Thoracic aorta (tissue), 2 donors: Measurements from ENCODE around the gene EPM2A. TPM values are rescaled to one million over a fixed set of nuclear protein-coding genes. Genes with fewer than 3 reads are reported as not detected.

ENCODE experiments used
- ATAC-seq: fragments of 150-250 bp; one replicate; pipeline ENCODE4 v1.8.0; 2017; ENCODE audit warnings: low read depth; ENCODE audit not compliant: insufficient number of reproducible peaks, low FRiP score
- DNase-seq: peaks from one replicate; pipeline ENCODE4 v3.0.0-alpha.2; 2020; ENCODE audit warnings: low spot score
- H3K27ac ChIP-seq, 2 donors: fragments of 200-600 bp; sonication (generic); 1 replicate in 1 of 2; 2 replicates in 1 of 2; pipeline ENCODE4 v1.5.1; 2016; ENCODE audit warnings: mild to moderate bottlenecking in 2 of 2, moderate library complexity in 2 of 2
- H3K27me3 ChIP-seq: fragments of 200-600 bp; sonication (generic); replicated peaks from 2 replicates; pipeline ENCODE4 v1.6.0; 2016; ENCODE audit warnings: mild to moderate bottlenecking; ENCODE audit not compliant: insufficient read depth
- H3K36me3 ChIP-seq: fragments of 200-600 bp; sonication (generic); one replicate; pipeline ENCODE4 v1.5.1; 2016
- H3K4me1 ChIP-seq, 2 donors: fragments of 200-600 bp; sonication (generic); 1 replicate in 1 of 2; 2 replicates in 1 of 2; pipeline versions ENCODE4 v1.5.1 to v1.6.0; 2016; ENCODE audit warnings: low read depth in 2 of 2, mild to moderate bottlenecking in 1 of 2; ENCODE audit not compliant: control insufficient read depth in 1 of 2
- H3K4me3 ChIP-seq: fragments of 200-600 bp; sonication (generic); 2 replicates; pipeline ENCODE4 v1.5.1; 2016; ENCODE audit warnings: mild to moderate bottlenecking
- H3K9me3 ChIP-seq: fragments of 200-600 bp; sonication (generic); 2 replicates; pipeline ENCODE4 v1.5.1; 2016
- CTCF ChIP-seq: fragments of 200-600 bp; sonication (generic); IDR thresholded peaks from one replicate; pipeline ENCODE4 v1.5.1; 2019; ENCODE audit warnings: antibody characterized with exemption
- total RNA-seq, 2 donors: library from RNA; depleted of rRNA; stranded (reverse); fragments of >200 nt; gene quantifications; one replicate each; pipeline versions ENCODE4 v1.1.0 to v1.2.3, GENCODE V29; 2016

The EPM2A gene
- total RNA-seq, 2 donors from 2014 or later, result 26.5 to 45.4 TPM

GRCh38 chr6:145631374-145631773 is 103.9 kb downstream of the EPM2A start:
- DNase-seq (no peak), ATAC-seq (no peak)
- no peaks in the 10 kb centered on the region for H3K9me3 ChIP-seq
- no peaks in the 10 kb centered on the region for H3K4me1 ChIP-seq
- peaks cover 29% of the 10 kb centered on the region for H3K36me3 ChIP-seq
- no peak overlapping the region for H3K4me3 ChIP-seq
- no peaks in the 10 kb centered on the region for H3K27me3 ChIP-seq
- no peak overlapping the region for H3K27ac ChIP-seq
- TF ChIP-seq CTCF, result no peak

- DNase-seq (no peak), ATAC-seq (no peak)
- no peak for TF ChIP-seq CTCF
- Histone ChIP-seq H3K27me3 (no peaks in the 10 kb centered on the region), H3K27ac (no peak overlapping the region), H3K4me1 (no peaks in the 10 kb centered on the region), H3K9me3 (no peaks in the 10 kb centered on the region), H3K4me3 (no peak overlapping the region), H3K36me3 (peaks cover 30% of the 10 kb centered on the region)
Measured at GRCh38 chr6:145630598-145630997, 104.7 kb downstream of the EPM2A start.

GRCh38 chr6:145629478-145629877 is 105.8 kb downstream of the EPM2A start:
- Histone ChIP-seq H3K27me3 (no peaks in the 10 kb centered on the region), H3K4me3 (no peak overlapping the region), H3K4me1 (no peaks in the 10 kb centered on the region), H3K36me3 (peaks cover 30% of the 10 kb centered on the region), H3K27ac (no peak overlapping the region), H3K9me3 (no peaks in the 10 kb centered on the region)
- ATAC-seq (no peak), DNase-seq (no peak)
- no peak for TF ChIP-seq CTCF

GRCh38 chr6:145627451-145627850 is 107.9 kb downstream of the EPM2A start:
- peaks cover 25% of the 10 kb centered on the region for H3K36me3 ChIP-seq

GRCh38 chr6:145626857-145627256 is 108.5 kb downstream of the EPM2A start:
- Histone ChIP-seq H3K27ac (no peak overlapping the region), H3K27me3 (no peaks in the 10 kb centered on the region), H3K36me3 (peaks cover 25% of the 10 kb centered on the region), H3K9me3 (no peaks in the 10 kb centered on the region), H3K4me3 (no peak overlapping the region), H3K4me1 (no peaks in the 10 kb centered on the region)
- no peak for TF ChIP-seq CTCF
- ATAC-seq (no peak), DNase-seq (no peak)

More at GRCh38 chr6:145627451-145627850, 107.9 kb downstream of the EPM2A start:
- no peak for DNase-seq
- Histone ChIP-seq H3K27me3 (no peaks in the 10 kb centered on the region), H3K4me3 (no peak overlapping the region), H3K4me1 (no peaks in the 10 kb centered on the region), H3K27ac (no peak overlapping the region), H3K9me3 (no peaks in the 10 kb centered on the region)
- ATAC-seq, result no peak
- no peak for TF ChIP-seq CTCF
